Subcutaneous adipose tissue (tissue), 4 donors: ENCODE results near the gene TC2N. TPM values are rescaled to one million over a fixed set of nuclear protein-coding genes. Genes with fewer than 3 reads are reported as not detected.

Experiments used
- total RNA-seq, 4 donors: library from RNA; depleted of rRNA; stranded (reverse); fragments of >200 nt; gene quantifications; one replicate each; pipeline ENCODE4 v1.1.0, GENCODE V29; 2016
- TF ChIP-seq, protein P1 (sequence below): fragments of 450-650 bp; IDR thresholded peaks from one replicate; pipeline ENCODE4 v1.5.1; 2016; ENCODE audit warnings: low read depth, mild to moderate bottlenecking, control low read depth, antibody characterized with exemption, moderate library complexity

The TC2N gene
- total RNA-seq, 4 donors from 2014 or later, result 37.7 to 58.4 (median 47.6) TPM

GRCh38 chr14:91837076-91837475 lies 30.3 kb downstream of the TC2N start:
- TF ChIP-seq, protein P1, sequence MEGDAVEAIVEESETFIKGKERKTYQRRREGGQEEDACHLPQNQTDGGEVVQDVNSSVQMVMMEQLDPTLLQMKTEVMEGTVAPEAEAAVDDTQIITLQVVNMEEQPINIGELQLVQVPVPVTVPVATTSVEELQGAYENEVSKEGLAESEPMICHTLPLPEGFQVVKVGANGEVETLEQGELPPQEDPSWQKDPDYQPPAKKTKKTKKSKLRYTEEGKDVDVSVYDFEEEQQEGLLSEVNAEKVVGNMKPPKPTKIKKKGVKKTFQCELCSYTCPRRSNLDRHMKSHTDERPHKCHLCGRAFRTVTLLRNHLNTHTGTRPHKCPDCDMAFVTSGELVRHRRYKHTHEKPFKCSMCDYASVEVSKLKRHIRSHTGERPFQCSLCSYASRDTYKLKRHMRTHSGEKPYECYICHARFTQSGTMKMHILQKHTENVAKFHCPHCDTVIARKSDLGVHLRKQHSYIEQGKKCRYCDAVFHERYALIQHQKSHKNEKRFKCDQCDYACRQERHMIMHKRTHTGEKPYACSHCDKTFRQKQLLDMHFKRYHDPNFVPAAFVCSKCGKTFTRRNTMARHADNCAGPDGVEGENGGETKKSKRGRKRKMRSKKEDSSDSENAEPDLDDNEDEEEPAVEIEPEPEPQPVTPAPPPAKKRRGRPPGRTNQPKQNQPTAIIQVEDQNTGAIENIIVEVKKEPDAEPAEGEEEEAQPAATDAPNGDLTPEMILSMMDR, result no peak

- TF ChIP-seq, protein P1, result no peak
Observed at GRCh38 chr14:91835920-91836843, 31.2 kb downstream of the TC2N start.

DNA sequence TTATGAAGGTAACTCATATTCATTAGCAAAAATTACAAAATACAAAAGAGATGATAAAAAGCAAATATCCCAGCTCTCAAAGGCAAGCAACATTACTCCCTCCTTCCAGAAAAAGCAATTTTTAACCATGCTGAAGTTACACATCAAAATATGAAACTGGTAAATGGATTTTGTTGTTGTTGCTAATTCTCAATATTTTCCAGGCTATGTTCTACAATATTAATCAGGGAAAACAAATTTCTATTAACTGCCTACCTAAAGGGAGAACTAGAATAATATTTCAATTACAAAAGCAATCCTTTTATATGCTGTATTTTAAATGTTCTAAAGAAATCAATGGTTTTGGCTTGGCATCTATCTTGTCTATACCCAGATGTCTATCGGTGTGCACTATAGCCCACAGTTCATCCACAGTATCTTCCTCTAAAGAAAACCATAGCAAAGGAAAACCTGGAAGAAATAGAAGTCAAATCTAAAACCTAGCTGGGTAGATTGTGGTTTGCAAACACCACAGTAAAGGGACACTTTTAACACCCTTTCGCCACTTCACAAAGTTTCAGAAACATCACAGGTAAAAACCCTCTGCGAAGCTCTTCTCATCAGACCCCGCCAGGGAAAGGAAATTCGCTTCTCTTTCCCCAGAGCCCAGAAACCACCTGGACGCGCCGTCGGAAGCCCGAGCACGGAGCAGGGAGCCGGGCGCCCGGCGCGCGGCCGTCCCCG lies 32.0 kb downstream of the TC2N start:
- TF ChIP-seq, protein P1, result no peak

DNA sequence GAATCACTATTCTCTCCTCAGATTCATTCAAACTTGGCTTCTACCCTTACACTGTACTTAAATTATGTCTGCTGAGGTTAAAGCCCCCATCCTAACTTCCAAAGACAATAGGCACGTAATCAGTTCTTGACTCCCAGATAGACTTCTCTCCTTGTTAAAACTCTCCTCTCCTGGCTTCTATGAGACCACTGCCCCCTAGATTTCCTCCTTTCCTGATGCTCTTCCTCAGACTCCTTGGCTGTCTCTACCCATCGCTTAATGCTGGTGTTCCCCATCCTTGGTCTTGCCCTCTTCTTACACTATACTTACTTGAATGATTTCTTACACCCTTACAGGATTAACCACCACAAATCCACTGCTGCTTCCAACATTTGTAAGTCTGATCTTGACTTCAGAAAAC lies 32.8 kb downstream of the TC2N start:
- TF ChIP-seq, protein P1, result no peak

DNA sequence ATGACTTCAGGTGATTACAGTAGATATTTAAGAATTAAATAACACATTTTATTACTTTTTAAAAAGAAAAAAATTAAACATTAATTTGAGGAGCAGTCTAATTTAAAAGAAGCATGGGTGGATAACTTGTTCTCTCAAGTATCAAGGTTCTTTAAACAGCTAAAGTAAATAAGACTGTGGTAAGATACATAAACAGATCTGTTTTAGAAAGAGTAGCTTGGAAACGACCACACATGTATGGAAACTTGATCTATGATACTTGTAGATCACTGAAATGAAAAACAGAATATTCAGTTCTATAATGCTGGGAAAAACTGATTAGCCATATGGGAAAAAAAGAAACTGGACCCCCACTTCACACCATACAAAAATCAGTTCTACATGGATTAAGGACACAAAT lies 36.0 kb downstream of the TC2N start:
- TF ChIP-seq, protein P1, result no peak

- TF ChIP-seq, protein P1, result no peak
Observed at GRCh38 chr14:91830777-91831176, 36.6 kb downstream of the TC2N start.

DNA sequence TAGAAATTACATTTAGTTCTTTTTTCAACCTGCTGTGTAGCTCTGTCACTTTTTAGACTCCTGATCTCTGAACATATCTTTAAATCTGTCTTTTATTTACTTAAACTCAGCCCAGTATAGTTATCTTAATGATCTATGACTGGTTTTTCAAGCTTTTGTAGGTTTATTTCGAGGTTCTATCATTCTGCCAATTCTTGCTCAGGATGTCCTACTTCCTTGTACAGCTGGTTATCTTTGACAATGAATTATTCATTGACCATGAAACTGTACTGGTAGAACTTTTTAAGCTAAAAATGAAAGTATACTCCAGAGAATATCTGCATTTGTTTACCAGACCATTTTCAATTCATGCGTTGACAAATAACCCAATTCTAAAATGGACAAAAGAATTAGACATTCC lies 37.8 kb downstream of the TC2N start:
- TF ChIP-seq, protein P1, result no peak
